GM18526 (cell line): Measurements from ENCODE around the gene CENPX.

Source experiments
- POLR2A ChIP-seq: IDR thresholded peaks from 3 replicates; pipeline ENCODE4 v1.6.1; 2011; ENCODE audit not compliant: insufficient read length; ENCODE audit errors: extremely low read depth

CENPX gene

GRCh38 chr17:82050152-82050760 is 27.6 kb upstream of the CENPX start:
- TF ChIP-seq POLR2A = no peak

GRCh38 chr17:82049521-82049971 is 26.9 kb upstream of the CENPX start:
- TF ChIP-seq POLR2A = no peak

- TF ChIP-seq POLR2A = no peak
Measured at GRCh38 chr17:82049106-82049505, 26.4 kb upstream of the CENPX start.

- TF ChIP-seq POLR2A = no peak
Measured at GRCh38 chr17:82048571-82048971, 25.9 kb upstream of the CENPX start.

GRCh38 chr17:82047914-82048570 is 25.4 kb upstream of the CENPX start:
- TF ChIP-seq POLR2A = no peak

GRCh38 chr17:82047379-82047778 is 24.7 kb upstream of the CENPX start:
- no peak for TF ChIP-seq POLR2A

- no peak for TF ChIP-seq POLR2A
Measured at GRCh38 chr17:82046903-82047302, 24.2 kb upstream of the CENPX start.

GRCh38 chr17:82045936-82046484 is 23.3 kb upstream of the CENPX start:
- no peak for TF ChIP-seq POLR2A

- no peak for TF ChIP-seq POLR2A
Measured at GRCh38 chr17:82043507-82043906, 20.8 kb upstream of the CENPX start.

- no peak for TF ChIP-seq POLR2A
Measured at GRCh38 chr17:82042649-82043048, 20.0 kb upstream of the CENPX start.

GRCh38 chr17:82041144-82041814 is 18.6 kb upstream of the CENPX start:
- TF ChIP-seq POLR2A = no peak

- no peak for TF ChIP-seq POLR2A
Measured at GRCh38 chr17:82039695-82040299, 17.1 kb upstream of the CENPX start.

- no peak for TF ChIP-seq POLR2A
Measured at GRCh38 chr17:82037889-82038195, 15.2 kb upstream of the CENPX start.

GRCh38 chr17:82037092-82037888 is 14.6 kb upstream of the CENPX start, which contains the start of gene DCXR:
Gene DCXR (minus strand): TSS chr17:82037697. CDS start chr17:82037682, 15 bp downstream.
- TF ChIP-seq POLR2A = peak; percentile 96

- no peak for TF ChIP-seq POLR2A
Measured at GRCh38 chr17:82036634-82037091, 14.0 kb upstream of the CENPX start.
